Naive B cell (primary cell): ENCODE data around the gene PCDHA12. TPM values are rescaled to one million over a fixed set of nuclear protein-coding genes. Genes with fewer than 3 reads are reported as not detected.

Experiments
- ATAC-seq, 2 donors: fragments of 150-1000 bp; cut with Tn5 transposase; 2 replicates each; pipeline ENCODE4 v1.10.0; 2021; ENCODE audit warnings: low read depth in 2 of 2, mild to moderate bottlenecking in 2 of 2, moderate library complexity in 2 of 2
- DNase-seq: peaks from one replicate; pipeline ENCODE4 v3.0.0; 2022
- H3K27ac Mint-ChIP-seq, 6 donors: one replicate each; pipeline ENCODE4 v1.8.0; 2020 to 2022; ENCODE audit warnings: mild to moderate bottlenecking in 6 of 6, mixed read lengths in 6 of 6, moderate library complexity in 5 of 6, inconsistent platforms in 2 of 6
- H3K27me3 Mint-ChIP-seq, 3 donors: one replicate each; pipeline ENCODE4 v1.8.0; 2021 to 2022; ENCODE audit warnings: mixed read lengths in 3 of 3, mild to moderate bottlenecking in 1 of 3
- H3K36me3 Mint-ChIP-seq, 2 donors: one replicate each; pipeline ENCODE4 v1.8.0; 2020 to 2022; ENCODE audit warnings: mixed read lengths in 2 of 2, inconsistent platforms in 1 of 2, mild to moderate bottlenecking in 1 of 2
- H3K4me1 Mint-ChIP-seq, 3 donors: one replicate each; pipeline ENCODE4 v1.8.0; 2020 to 2022; ENCODE audit warnings: mixed read lengths in 3 of 3, inconsistent platforms in 1 of 3, mild to moderate bottlenecking in 1 of 3, moderate library complexity in 1 of 3
- H3K4me3 Mint-ChIP-seq, 8 donors: one replicate each; pipeline ENCODE4 v1.8.0; 2020 to 2022; ENCODE audit warnings: mild to moderate bottlenecking in 8 of 8, mixed read lengths in 8 of 8, moderate library complexity in 8 of 8, inconsistent platforms in 2 of 8
- H3K9me3 Mint-ChIP-seq, 7 donors: one replicate each; pipeline ENCODE4 v1.8.0; 2020 to 2022; ENCODE audit warnings: mixed read lengths in 7 of 7, mild to moderate bottlenecking in 5 of 7, inconsistent platforms in 2 of 7, moderate library complexity in 1 of 7
- polyA plus RNA-seq, 6 donors: library from polyadenylated mRNA; unstranded; fragments of 300-500 nt; fragmentation: Illumina TruSeq; gene quantifications; one replicate each; pipeline ENCODE4 v1.2.3, GENCODE V29; 2021; ENCODE audit warnings: low read depth in 6 of 6

The PCDHA12 gene
- polyA plus RNA-seq, 6 donors from 2014 or later = not detected

GRCh38 chr5:140927228-140927573 lies 52.1 kb downstream of the PCDHA12 start:
- Mint-ChIP-seq H3K36me3 (no peaks in the 10 kb centered on the region), H3K27me3 (peaks cover 27 to 58% (median 46%) of the 10 kb centered on the region in 3 donors), H3K4me1 (peaks cover 0 to 14% (median 0%) of the 10 kb centered on the region in 3 donors)

More at GRCh38 chr5:140927228-140927573, 52.1 kb downstream of the PCDHA12 start:
- ATAC-seq (no peak), DNase-seq (no peak)
- Mint-ChIP-seq H3K9me3 (peaks cover 0 to 30% (median 10%) of the 10 kb centered on the region in 7 donors), H3K27ac (no peak overlapping the region), H3K4me3 (peak overlapping the region in 5 of 8 donors; percentile 33 to 85 (median 77))

Other genes with a start within 250 kb of the PCDHA12 start
- gene CD14, start 242.1 kb upstream of the PCDHA12 start, polyA plus RNA-seq = 10 to 100 TPM in 1 of 6 donors, 1 to 10 TPM in 5; 1.5 to 10.2 (median 2.8) TPM
- gene TMCO6, start 235.9 kb upstream of the PCDHA12 start, polyA plus RNA-seq = 10 to 100 TPM in 4 of 6 donors, 1 to 10 TPM in 2; 7.6 to 13.0 (median 11.4) TPM
- 100 to 1,000 TPM in 5 of 6 donors, 10 to 100 TPM in 1; 94.5 to 167 (median 152) TPM for gene NDUFA2, start 227.7 kb upstream of the PCDHA12 start, polyA plus RNA-seq
- 100 to 1,000 TPM in 5 of 6 donors, 10 to 100 TPM in 1; 83.8 to 170 (median 140) TPM for gene IK, start 227.5 kb upstream of the PCDHA12 start, polyA plus RNA-seq
- 10 to 100 TPM in 4 of 6 donors, 1 to 10 TPM in 2; 5.7 to 15.1 (median 10.3) TPM for gene WDR55, start 210.4 kb upstream of the PCDHA12 start, polyA plus RNA-seq
- gene DND1, start 201.7 kb upstream of the PCDHA12 start, polyA plus RNA-seq = under 1 TPM in 1 of 6 donors, not detected in 5; 0.21 TPM
- 10 to 100 TPM; 37.6 to 73.5 (median 40.3) TPM for gene HARS1, start 183.9 kb upstream of the PCDHA12 start, polyA plus RNA-seq
- 10 to 100 TPM; 12.2 to 26.2 (median 18.7) TPM for gene HARS2, start 183.9 kb upstream of the PCDHA12 start, polyA plus RNA-seq
- gene ZMAT2, start 174.9 kb upstream of the PCDHA12 start, polyA plus RNA-seq = 10 to 100 TPM; 68.6 to 85.8 (median 76.7) TPM
- not detected for gene PCDHA1, start 89.2 kb upstream of the PCDHA12 start, polyA plus RNA-seq
- not detected for gene PCDHA2, start 80.5 kb upstream of the PCDHA12 start, polyA plus RNA-seq
- gene PCDHA3, start 74.3 kb upstream of the PCDHA12 start, polyA plus RNA-seq = not detected
- not detected for gene PCDHA4, start 68.2 kb upstream of the PCDHA12 start, polyA plus RNA-seq
- not detected for gene PCDHA5, start 53.7 kb upstream of the PCDHA12 start, polyA plus RNA-seq
- not detected for gene PCDHA6, start 47.3 kb upstream of the PCDHA12 start, polyA plus RNA-seq
- not detected for gene PCDHA7, start 41.0 kb upstream of the PCDHA12 start, polyA plus RNA-seq
- not detected for gene PCDHA8, start 34.1 kb upstream of the PCDHA12 start, polyA plus RNA-seq
- not detected for gene PCDHA9, start 26.9 kb upstream of the PCDHA12 start, polyA plus RNA-seq
- gene PCDHA10, start 19.4 kb upstream of the PCDHA12 start, polyA plus RNA-seq = not detected
- gene PCDHA11, start 6.4 kb upstream of the PCDHA12 start, polyA plus RNA-seq = not detected
- gene PCDHA13, start 6.8 kb downstream of the PCDHA12 start, polyA plus RNA-seq = not detected
- gene PCDHAC1, start 51.0 kb downstream of the PCDHA12 start, polyA plus RNA-seq = not detected
- not detected for gene PCDHAC2, start 91.2 kb downstream of the PCDHA12 start, polyA plus RNA-seq
- gene PCDHB1, start 176.1 kb downstream of the PCDHA12 start, polyA plus RNA-seq = not detected
- gene PCDHB2, start 219.3 kb downstream of the PCDHA12 start, polyA plus RNA-seq = under 1 TPM in 1 of 6 donors, not detected in 5; 0.13 TPM
- not detected for gene PCDHB3, start 225.2 kb downstream of the PCDHA12 start, polyA plus RNA-seq
- gene PCDHB4, start 246.5 kb downstream of the PCDHA12 start, polyA plus RNA-seq = not detected